Measurements from ENCODE around the gene TOM1L2. TPM values are rescaled to one million over a fixed set of nuclear protein-coding genes. Genes with fewer than 3 reads are reported as not detected.
A peak's percentile ranks its signal among the peaks of the same experiment; 100 is the strongest.

TOM1L2 gene
- 31.0 and 50.2 TPM in 2 replicates for total RNA-seq (2014; rRNA removed; shearing (Covaris generic))
- polyA plus RNA-seq (2016; fragmentation: Nextera tagmentation; extraction: Ambion mirVana): 25.5 and 27.3 TPM in 2 replicates

GRCh38 chr17:17972126-17972951 lies at the start of gene TOM1L2, which contains the start of gene DRC3:
TOM1L2 (minus strand) TSS chr17:17972400; CDS start chr17:17972313, 87 bp downstream.
DRC3 (plus strand) TSS chr17:17972862; CDS start chr17:17977599, 4,737 bp downstream.
- peak within 1 kb of the TSS; percentile 69 for H3K27ac ChIP-seq
- no peaks in the 10 kb centered on the region for H3K27me3 ChIP-seq (replicated peaks; ENCODE audit: insufficient read depth)
- peaks cover 49% of the 10 kb centered on the region for H3K79me2 ChIP-seq (ENCODE audit: insufficient read depth)
- in situ Hi-C loops (cut with MboI): no loop called here
- H2AFZ ChIP-seq: peak within 1 kb of the TSS; percentile 87
- H3F3A ChIP-seq (ENCODE audit: insufficient read depth): no peaks in the 10 kb centered on the region; the same call in 1 of the 2 replicates
- peaks cover 10% of the 10 kb centered on the region for H3K4me1 ChIP-seq (ENCODE audit: insufficient read depth)
- peak within 1 kb of the TSS; percentile 84 for H3K4me2 ChIP-seq (ENCODE audit: unreplicated experiment)
- no peaks in the 10 kb centered on the region for H4K20me1 ChIP-seq (ENCODE audit: insufficient read depth)
- H3K4me3 ChIP-seq: peak within 1 kb of the TSS; percentile 86
- H3K9ac ChIP-seq: peak within 1 kb of the TSS; percentile 90
- H3K36me3 ChIP-seq (ENCODE audit: low read depth): no peaks in the 10 kb centered on the region
- TF ChIP-seq EZH2 (IDR thresholded peaks at IDR 0.05; ENCODE audit: insufficient read depth, poor library complexity, severe bottlenecking) (no peak), EZH2phosphoT487 (IDR thresholded peaks at IDR 0.05; ENCODE audit: insufficient read depth, low read depth) (no peak)
- H3K9me2 ChIP-seq (ENCODE audit: insufficient read depth): no peaks in the 10 kb centered on the region
- peak; percentile 100 for DNase-seq
- WGBS, 2 experiments (ENCODE audit: low coverage in 1 of 2, low lambda C conversion rate in 2 of 2, missing lambda C conversion rate in 2 of 2): 1 to 2% methylated on average over 44 to 59 of the region's 59 CpGs
- no peaks in the 10 kb centered on the region for H3K9me3 ChIP-seq (ENCODE audit: low read depth)

GRCh38 chr17:18021372-18021771 lies 49.2 kb upstream of the TOM1L2 start:
- TF ChIP-seq EZH2 (IDR thresholded peaks at IDR 0.05; ENCODE audit: insufficient read depth, poor library complexity, severe bottlenecking): no peak
- TF ChIP-seq EZH2phosphoT487 (IDR thresholded peaks at IDR 0.05; ENCODE audit: insufficient read depth, low read depth): no peak
- H2AFZ ChIP-seq: no peak overlapping the region

GRCh38 chr17:18020971-18021370 lies 48.8 kb upstream of the TOM1L2 start:
- Histone ChIP-seq H3K4me1 (ENCODE audit: insufficient read depth) (peaks cover 9% of the 10 kb centered on the region), H2AFZ (no peak overlapping the region), H4K20me1 (ENCODE audit: insufficient read depth) (no peaks in the 10 kb centered on the region), H3K4me2 (ENCODE audit: unreplicated experiment) (no peak overlapping the region), H3K79me2 (ENCODE audit: insufficient read depth) (no peaks in the 10 kb centered on the region), H3F3A (ENCODE audit: insufficient read depth) (peaks cover 2% of the 10 kb centered on the region; the same call in 1 of the 2 replicates), H3K9ac (no peak overlapping the region), H3K4me3 (no peak overlapping the region), H3K27ac (no peak overlapping the region), H3K36me3 (ENCODE audit: low read depth) (no peaks in the 10 kb centered on the region), H3K27me3 (replicated peaks; ENCODE audit: insufficient read depth) (no peaks in the 10 kb centered on the region), H3K9me3 (ENCODE audit: low read depth) (no peaks in the 10 kb centered on the region), H3K9me2 (ENCODE audit: insufficient read depth) (no peaks in the 10 kb centered on the region)
- no peak for DNase-seq
- 96 to 99% methylated on average over 6 of the region's 6 CpGs for WGBS, 2 experiments (ENCODE audit: low coverage in 1 of 2, low lambda C conversion rate in 2 of 2, missing lambda C conversion rate in 2 of 2)
- in situ Hi-C loops (cut with MboI): loop anchor here (10.0 kb wide), 1 partner anchor 126 kb away; no protein-coding TSS in a partner anchor
- no peak for TF ChIP-seq EZH2 (IDR thresholded peaks at IDR 0.05; ENCODE audit: insufficient read depth, poor library complexity, severe bottlenecking)
- TF ChIP-seq EZH2phosphoT487 (IDR thresholded peaks at IDR 0.05; ENCODE audit: insufficient read depth, low read depth): no peak

More at GRCh38 chr17:18021372-18021771, 49.2 kb upstream of the TOM1L2 start:
- Histone ChIP-seq H4K20me1 (ENCODE audit: insufficient read depth) (no peaks in the 10 kb centered on the region), H3K27ac (no peak overlapping the region), H3K9me3 (ENCODE audit: low read depth) (no peaks in the 10 kb centered on the region), H3F3A (ENCODE audit: insufficient read depth) (peaks cover 4% of the 10 kb centered on the region; the same call in 1 of the 2 replicates), H3K4me2 (ENCODE audit: unreplicated experiment) (no peak overlapping the region), H3K9me2 (ENCODE audit: insufficient read depth) (no peaks in the 10 kb centered on the region), H3K4me1 (ENCODE audit: insufficient read depth) (peaks cover 13% of the 10 kb centered on the region), H3K79me2 (ENCODE audit: insufficient read depth) (no peaks in the 10 kb centered on the region), H3K9ac (no peak overlapping the region), H3K27me3 (replicated peaks; ENCODE audit: insufficient read depth) (no peaks in the 10 kb centered on the region), H3K4me3 (no peak overlapping the region), H3K36me3 (ENCODE audit: low read depth) (no peaks in the 10 kb centered on the region)
- no peak for DNase-seq
- in situ Hi-C loops (cut with MboI): loop anchor here (10.0 kb wide), 1 partner anchor 127 kb away; no protein-coding TSS in a partner anchor
- WGBS, 2 experiments (ENCODE audit: low coverage in 1 of 2, low lambda C conversion rate in 2 of 2, missing lambda C conversion rate in 2 of 2): 92 to 97% methylated on average over 5 of the region's 5 CpGs

DNA sequence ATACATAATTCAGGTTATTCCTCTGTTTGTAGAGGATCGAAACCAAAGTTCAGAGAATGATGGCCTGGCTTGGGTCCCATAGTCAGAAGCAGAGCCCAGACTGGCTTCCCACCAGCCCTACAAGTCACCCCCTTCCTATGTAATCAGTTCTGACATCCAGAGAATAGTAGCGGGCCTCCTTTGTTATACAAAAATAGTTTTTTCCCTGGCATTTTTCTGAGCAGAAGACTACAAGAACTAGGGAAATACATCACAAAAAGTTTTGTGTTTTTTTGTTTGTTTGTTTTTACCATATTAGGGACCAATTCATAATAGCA lies 47.6 kb upstream of the TOM1L2 start:
- Histone ChIP-seq H3K4me2 (ENCODE audit: unreplicated experiment) (no peak overlapping the region), H3K27ac (no peak overlapping the region), H3F3A (ENCODE audit: insufficient read depth) (no peaks in the 10 kb centered on the region), H2AFZ (no peak overlapping the region), H3K4me3 (no peak overlapping the region), H3K9ac (no peak overlapping the region), H3K4me1 (ENCODE audit: insufficient read depth) (no peaks in the 10 kb centered on the region; the same call in 1 of the 2 replicates), H3K27me3 (replicated peaks; ENCODE audit: insufficient read depth) (no peaks in the 10 kb centered on the region), H3K9me3 (ENCODE audit: low read depth) (no peaks in the 10 kb centered on the region), H3K79me2 (ENCODE audit: insufficient read depth) (no peaks in the 10 kb centered on the region), H4K20me1 (ENCODE audit: insufficient read depth) (no peaks in the 10 kb centered on the region), H3K36me3 (ENCODE audit: low read depth) (no peaks in the 10 kb centered on the region), H3K9me2 (ENCODE audit: insufficient read depth) (no peaks in the 10 kb centered on the region)
- no peak for TF ChIP-seq EZH2phosphoT487 (IDR thresholded peaks at IDR 0.05; ENCODE audit: insufficient read depth, low read depth)
- TF ChIP-seq EZH2 (IDR thresholded peaks at IDR 0.05; ENCODE audit: insufficient read depth, poor library complexity, severe bottlenecking): no peak
- in situ Hi-C loops (cut with MboI): loop anchor here (10.0 kb wide), 1 partner anchor 125 kb away; no protein-coding TSS in a partner anchor
- 69 to 77% methylated on average over 2 of the region's 2 CpGs for WGBS, 2 experiments (ENCODE audit: low coverage in 1 of 2, low lambda C conversion rate in 2 of 2, missing lambda C conversion rate in 2 of 2)
- DNase-seq: no peak
